Right renal cortex interstitium (tissue), 3 donors: ENCODE results near the gene TMIGD1. TPM values are rescaled to one million over a fixed set of nuclear protein-coding genes. Genes with fewer than 3 reads are reported as not detected.

Experiments
- DNase-seq, 3 donors: peaks; one replicate each; pipeline ENCODE4 v3.0.0-alpha.2; 2013; ENCODE audit warnings: low read depth in 3 of 3, low spot score in 2 of 3
- polyA plus RNA-seq, 3 donors: library from polyadenylated mRNA; unstranded; fragments of 120-200 nt; gene quantifications; one replicate each; pipeline ENCODE4 v1.2.1, GENCODE V29; 2013; ENCODE audit not compliant: insufficient read length in 3 of 3

The TMIGD1 gene
- polyA plus RNA-seq, 3 donors = 0.75 to 0.98 (median 0.78) TPM

DNA sequence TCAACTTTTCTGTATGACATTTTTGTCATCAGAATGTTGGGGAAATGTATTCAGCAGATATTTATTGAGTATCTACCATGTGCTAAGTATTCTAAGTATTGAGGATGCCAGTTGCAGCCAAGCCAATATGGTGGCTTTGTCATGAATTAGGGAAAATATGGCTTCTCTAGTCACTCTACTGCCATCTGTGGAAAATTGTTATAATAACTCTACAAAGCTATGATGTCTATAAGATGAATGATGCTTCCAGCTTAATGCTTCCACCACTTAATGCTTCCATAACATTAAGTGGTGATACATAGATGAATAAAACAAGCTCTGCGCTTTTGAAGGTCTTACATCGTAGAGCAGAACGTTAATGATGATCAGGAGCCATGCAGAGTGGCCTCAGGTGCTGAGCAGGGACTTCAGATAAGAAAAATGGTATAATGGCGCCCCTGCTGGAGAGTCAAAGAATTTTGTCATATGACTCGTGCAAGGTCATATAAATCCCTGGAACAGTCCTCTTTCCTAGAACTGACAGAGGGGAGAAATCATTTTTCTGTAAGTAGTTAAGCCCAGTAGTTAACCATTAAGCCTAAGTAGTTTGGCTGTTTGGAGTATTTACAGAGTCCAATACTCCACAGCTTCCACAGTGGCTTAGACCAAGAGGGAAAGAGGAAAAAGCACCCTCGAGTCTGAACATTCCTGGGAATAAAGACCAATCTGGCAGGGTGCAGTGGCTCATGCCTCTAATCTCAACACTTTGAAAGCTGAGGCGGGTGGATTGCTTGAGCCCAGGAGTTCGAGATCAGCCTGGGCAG, 2.7 kb upstream of the TMIGD1 start:
- DNase-seq = no peak

DNA sequence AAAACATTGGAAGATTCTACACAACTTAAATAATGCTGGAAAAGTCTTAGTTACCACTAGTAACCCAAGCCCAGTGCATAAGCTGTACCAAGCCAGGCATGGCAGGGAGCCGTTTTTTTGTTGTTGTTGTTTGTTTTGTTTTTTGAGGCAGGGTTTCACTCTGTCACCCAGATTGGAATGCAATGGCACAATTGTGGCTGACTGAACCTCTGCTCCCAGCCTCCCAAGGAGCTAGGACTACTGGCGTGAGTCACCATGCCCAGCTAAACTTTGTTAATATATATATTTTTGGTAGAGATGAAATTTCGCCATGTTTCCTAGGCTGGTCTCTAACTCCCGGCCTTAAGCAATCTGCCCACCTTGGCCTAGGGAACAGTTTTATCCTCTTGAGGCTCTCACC, 564 bp upstream of the TMIGD1 start:
- DNase-seq = no peak

DNA sequence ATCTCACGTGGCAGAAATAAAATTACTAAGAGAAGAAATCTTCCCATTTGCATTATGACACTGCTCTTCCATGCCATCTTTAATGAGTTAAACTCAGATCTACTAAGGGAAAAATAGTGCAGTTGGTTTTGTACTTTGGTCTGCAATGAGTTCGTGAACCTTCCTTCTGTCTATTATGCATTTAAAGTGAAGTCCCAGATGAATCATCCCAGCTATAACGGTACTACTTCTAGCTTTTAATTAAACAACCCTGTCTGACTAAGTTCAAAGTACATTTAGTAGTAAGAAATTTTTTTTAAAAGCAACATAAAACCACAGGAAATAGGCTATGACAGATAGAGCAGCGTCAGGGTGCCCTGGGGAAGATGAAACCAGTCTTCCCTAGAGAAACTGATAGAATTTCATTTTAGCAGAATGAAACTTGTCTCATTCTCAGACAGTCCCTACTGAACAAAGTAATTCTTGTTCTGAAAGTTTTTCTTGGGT, 1.8 kb downstream of the TMIGD1 start:
- no peak for DNase-seq

DNA sequence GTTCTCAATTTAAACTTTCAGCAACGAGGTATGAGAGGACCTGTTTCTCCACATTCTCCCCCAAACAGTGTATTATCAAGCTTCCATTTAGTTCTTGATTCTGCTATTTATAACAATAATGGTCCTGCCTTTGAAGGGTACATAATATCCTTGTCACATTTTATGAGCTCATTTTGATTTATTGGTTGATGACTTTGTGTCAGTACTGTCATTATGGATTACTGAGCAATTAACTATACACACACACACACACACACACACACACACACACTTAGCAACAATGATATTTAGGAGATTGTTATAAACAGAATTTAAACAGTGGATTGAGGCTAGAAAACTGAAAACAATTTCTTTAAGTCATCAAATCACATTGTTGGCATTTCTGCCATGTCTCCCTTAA, 7.0 kb downstream of the TMIGD1 start:
- DNase-seq = no peak

DNA sequence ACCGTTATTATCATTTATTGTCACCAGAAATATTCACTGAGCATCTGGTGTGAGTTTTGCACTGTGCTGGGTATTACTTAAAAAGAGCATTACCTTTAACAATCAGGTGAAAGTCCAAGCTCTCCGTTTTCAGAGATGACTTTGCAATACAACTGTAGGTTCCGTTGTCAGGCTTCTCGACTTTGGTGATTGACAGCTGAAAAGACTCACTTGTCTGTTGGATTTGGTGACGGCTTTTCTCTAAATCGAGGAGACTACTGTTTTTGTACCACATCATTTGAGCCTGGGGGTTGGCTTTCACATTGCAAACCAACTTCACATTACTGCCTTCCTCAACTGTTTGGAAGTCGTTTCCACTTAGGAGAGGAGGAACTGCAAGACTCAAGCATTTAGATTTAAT, 9.1 kb downstream of the TMIGD1 start:
- DNase-seq = no peak

DNA sequence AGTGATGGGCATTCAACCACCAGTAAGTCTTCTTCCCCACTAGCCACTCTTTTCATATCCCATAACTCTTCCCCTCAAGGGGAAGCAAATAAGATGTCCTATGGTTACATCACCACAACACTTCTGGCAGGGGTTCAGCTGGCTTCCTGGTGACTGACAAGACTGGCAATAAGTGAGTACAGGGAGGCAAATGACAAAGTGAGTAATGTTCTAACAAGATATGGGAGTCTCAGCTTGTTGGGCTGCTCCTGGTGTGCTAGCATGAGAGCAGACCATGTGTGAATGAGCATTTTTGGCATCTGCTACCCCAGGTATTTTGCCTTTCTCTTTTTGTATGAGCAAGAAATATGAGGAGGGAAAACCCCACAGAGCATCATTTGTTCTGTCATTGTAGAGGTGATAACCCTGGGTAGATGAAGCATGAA, 9.9 kb downstream of the TMIGD1 start:
- DNase-seq = no peak

DNA sequence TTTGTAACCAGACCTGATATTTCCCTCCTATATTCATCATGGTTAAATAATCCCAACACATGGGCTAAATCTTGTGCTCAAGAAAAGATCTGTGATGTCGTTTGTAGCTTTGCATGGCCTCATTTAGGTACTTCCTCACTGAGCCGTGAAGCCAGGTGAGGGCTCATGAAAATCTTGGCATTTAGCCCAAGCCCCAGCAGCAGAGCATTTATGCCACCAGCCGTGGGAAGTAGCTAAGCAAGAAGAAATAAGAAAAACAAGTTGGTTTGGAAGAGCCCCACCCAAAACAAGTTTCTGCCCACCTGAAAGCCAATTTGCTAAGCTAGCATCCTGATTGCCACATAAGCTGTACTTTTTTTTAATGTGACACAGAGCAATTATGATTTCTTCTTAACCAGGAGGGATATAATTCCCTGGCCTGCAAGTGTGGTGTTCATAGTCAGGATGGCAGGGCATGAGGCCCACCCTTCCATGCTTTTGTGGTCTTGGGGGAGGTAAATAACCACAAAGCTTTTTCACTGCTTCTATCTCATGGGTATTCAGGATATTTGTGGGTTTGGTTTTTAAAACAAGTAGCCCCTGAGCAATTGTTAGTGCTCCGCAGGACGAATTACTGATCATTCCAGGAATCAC, 10.5 kb downstream of the TMIGD1 start:
- DNase-seq = no peak

DNA sequence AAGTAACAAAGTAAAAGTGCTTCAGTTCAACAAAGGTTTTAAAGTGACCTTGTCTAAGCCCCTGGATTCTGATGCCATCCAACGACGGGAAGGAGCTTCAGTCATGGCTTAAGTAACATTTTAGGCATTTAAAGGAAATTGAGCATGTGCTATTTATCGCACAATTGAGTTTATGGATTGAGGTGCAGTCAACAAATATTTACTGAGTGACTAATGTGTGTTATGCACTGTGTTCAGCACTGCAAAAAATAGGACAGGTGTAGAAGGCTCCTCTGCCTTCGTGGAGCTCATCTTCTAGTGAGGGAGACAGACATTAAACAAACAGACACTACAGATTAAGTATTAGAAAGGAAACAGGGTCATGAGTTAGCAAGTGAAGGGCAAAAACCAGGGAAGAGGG, 12.5 kb downstream of the TMIGD1 start:
- DNase-seq = no peak

DNA sequence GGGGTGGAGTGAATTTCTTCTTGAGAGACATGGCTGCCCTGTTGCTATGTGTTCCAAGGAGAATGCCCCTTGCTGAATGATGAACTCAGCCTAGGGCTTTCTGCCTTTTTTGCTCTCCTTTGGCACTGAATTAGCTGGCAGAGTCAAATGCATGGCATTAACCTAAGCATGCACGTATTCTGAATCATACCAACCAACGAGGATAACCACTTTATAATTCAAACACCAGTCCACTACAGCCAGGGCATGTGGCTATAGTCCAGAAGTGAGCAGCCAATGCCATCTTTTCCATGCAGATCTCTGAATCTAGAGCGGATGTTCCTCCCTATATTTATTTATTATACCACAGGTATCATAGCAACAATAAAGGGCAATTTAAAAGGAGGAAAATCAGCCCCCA, 15.7 kb downstream of the TMIGD1 start:
- no peak for DNase-seq

DNA sequence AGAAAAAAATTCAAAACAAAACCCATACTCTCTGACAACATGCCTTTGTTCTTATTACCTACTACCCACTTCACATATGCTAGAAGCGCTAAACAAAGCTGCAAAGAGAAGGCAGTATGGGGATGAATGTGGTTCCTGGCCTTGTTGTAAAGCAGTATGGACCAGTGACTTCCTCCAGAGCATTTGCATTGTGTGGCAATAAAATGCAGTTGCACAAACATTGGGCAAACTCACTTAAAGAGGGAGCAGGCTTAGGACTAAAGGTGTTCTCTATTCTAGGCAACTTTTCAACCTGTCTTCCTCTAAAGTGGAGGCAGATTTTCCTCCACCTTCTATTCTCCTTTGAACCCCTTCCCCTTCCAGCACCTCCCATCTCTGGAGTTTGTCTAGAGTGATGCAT, 17.1 kb downstream of the TMIGD1 start:
- DNase-seq = no peak

DNA sequence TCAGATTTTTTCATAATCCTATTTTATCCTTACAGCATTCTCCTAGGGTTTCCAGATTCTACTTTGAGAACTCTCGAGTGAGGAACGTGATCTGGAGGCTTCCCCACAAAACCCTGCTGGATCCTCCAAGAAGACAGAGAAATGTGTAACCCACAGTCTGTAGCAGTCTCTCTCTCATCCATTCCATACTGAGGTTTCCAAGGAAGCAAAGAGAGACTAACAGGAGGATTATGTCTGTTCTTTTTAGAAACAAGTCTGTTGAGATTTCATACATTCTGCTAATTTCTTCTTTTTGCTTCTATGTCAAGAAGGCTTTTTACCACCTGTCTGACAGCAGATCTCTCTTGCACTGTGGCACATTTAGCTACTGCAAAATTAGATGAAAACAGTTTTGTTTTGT, 18.8 kb downstream of the TMIGD1 start:
- DNase-seq = no peak

DNA sequence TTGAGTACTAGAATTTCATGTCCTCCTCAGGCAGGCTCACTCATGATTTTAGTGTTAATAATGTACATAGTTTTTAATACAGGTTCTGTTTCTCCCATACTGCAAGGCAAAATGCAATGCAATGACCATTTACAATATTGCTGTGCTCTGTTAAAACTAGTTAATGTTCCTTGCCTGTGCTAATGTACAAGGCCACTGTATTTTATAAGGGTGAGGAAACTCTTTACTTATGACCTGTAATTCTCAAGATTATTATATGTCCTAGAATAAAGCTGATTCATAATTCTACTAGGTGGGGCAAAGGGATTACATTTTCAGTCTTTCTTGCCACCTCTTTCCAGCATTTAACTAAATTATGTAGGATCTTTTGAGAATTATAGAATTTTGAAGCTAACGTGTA, 19.4 kb downstream of the TMIGD1 start:
- DNase-seq = no peak

DNA sequence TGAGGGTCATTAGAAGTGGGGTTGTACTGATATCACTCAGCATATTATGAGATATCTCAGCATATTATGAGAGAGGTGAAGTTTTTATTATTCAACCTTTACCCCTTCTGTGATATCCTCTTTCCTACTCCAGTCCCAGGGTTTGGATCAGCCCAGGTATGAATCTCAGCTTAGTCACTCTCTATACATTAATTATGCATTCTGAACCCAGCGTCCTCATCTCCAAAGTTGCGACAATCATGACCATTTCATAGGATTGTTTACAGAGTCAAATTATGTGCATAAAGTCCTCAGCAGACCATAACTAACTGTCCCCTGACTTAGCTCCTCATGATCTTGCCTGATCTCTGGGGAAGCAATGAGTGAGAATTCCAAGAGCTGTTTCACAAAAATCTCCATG, 21.6 kb downstream of the TMIGD1 start:
- DNase-seq = no peak

DNA sequence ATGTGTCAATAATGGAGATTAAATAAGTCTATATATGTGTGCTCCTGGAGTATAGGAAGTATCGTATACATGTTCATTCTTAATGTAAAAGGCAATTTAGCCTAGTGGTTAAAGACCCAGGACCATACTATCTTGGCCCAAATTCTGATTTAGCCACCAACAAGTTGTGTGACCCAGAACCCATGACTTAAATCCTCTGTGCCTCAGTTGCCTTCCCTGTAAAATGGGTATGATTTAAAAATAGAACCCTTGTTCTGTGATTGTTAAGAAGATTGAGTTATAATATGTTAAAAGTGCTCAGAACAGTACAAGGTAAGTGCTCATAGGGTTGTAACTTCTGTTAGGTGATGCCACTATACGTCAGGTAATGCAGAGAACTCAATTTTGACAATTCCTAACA, 23.3 kb downstream of the TMIGD1 start:
- no peak for DNase-seq

DNA sequence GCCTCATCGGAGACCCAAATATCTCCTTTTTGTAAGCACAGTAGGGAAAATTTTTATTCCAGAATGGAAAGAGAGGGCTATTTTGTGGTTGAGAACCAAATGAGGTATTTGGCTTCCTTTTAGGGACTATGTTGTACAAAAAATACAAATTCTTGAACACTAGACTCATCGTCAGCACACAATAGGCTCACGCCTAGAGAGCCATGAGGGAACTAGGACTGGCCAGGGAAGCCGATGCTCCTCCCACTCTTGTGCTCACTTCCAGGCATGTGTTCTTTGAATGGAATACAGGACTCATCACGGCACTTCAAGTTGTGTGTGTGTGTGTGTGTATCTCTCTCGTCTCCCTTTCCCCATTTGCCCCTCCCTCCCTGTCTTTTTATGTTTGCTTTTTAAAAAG, 24.3 kb downstream of the TMIGD1 start:
- DNase-seq = no peak

DNA sequence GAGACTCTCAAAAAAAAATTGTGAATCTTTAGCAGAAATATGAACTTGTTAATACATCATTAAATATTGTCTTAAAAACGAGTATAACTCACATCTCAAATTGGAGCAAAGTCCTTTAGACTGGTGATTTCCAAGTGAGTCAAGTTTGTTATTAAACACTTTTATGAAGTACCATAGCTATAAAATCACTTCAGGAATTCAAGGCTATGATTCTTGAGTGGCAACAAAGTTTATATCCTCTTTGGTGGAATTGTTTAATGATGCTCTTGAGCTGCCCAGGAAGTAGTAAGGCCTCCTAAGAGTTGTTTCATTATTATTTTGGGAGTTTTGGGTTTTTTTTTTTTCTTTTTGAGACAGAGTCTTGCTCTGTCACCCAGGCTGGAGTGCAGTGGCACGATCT, 25.5 kb downstream of the TMIGD1 start:
- DNase-seq = no peak

DNA sequence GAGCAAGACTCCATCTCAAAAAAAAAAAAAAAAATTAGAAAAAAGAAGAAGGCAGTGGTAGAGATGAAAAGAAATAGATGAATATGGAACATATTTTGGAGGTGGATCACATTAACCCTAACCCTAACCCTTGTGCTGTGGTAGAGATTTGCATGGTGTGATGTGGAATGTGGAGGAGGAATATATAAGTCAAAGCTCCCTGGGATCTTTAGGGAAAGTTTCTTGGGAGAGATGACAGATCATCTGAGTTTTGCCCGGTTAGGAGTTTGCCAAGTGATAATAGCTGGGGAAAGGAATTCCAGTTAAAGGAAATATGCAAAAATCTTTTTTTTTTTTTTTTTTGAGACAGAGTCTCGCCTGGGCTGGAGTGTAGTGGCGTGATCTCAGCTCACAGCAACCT, 29.1 kb downstream of the TMIGD1 start:
- DNase-seq = no peak

DNA sequence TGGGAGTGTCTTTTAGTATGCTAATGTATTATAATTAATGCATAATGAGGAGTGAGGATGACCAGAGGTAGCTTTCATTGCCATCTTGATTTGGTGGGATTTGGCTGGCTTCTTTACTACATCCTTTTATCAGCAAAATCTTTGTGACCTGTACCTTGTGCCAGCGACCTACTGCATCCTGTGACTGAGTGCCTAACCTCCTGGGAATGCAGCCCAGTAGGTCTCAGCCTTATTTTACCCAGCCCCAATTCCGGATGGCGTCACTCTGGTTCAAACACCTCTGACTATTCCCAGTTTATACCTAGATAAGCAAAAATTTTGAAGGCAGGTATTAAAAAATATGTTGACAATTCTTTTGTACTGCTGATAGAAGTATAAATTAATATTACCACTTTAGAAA, 31.6 kb downstream of the TMIGD1 start:
- no peak for DNase-seq

DNA sequence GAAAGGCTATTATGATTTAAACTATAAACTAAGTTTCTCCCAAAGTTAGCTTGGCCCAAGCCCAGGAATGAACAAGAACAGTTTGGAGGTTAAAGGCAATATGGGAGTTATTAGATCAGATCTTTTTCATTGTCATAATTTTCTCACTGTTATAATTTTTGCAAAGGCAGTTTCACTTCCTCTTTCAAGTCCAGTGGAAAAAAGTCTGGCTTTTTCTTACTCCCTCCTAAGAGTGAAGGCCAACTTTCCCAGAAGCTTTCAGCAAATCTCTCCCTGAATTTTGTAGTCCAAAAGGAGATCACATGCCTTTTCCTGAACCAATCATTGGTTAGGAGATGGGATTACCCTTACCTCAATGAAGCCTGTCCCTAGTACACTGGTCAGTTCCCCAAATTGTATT, 33.0 kb downstream of the TMIGD1 start:
- DNase-seq = no peak

DNA sequence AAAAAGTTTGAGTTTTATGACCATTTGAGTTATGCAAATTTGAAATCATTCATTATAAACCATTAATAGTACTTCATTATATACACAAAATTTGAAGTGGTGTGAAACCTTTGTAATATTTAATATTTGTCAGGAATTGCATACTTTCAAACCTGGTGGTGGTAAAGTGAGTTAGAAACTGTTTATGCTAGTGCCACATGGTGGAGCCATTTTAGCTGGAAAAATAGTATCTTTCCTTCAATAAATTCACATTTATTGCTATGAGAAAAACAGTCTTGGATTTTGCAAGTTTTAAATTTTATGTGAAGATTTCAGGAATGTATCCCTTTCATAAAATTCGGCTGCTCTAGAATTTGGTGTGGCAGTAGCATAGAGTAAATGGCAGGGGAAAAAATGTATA, 34.9 kb downstream of the TMIGD1 start:
- no peak for DNase-seq

DNA sequence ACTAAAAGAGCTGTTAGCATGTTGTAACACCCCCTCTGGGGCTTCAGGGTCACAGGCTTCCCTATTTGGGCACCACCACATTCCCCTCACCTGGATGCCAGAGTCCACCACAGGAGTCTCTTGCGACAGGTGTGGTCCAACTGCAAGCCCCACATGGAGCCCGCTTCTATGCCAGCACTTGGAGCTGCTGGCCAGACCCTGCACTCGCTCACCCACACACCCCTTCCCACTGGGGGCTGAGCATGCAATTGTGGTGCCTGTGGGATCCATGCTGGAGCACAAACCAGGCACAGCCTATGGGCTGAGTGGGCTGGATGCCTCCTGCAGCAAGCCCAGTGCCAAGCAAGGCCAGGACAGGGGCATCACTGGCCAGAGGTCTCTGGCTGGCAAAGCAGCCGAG, 36.1 kb downstream of the TMIGD1 start:
- DNase-seq = no peak

DNA sequence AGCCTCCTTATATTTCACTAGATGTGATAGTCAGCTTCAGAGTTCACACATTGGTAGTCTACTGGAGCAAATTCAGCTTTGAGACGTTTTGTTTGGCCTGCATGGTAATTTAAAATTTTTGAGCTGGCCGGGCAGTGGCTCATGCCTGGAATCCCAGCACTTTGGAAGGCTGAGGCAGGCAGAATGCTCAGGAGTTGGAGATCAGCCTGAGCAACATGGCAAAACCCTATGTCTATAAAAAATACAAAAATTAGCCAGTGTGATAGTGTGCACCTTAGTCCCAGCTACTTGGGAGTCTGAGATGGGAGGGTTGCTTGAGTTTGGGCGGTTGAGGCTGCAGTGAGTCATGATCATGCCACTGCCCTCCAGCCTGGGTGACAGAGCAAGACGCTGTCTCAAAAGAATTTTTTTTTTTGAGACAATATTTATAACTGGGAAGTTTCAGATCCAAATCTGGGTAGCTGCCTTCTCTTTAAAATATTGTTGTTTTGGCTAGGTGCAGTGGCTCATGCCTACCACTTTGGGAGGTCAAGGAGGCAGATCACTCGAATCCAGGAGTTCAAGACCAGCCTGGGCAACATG, 37.3 kb downstream of the TMIGD1 start:
- no peak for DNase-seq
